Activated naive CD4-positive, alpha-beta T cell treated with Interleukin-2 at 50 U/mL for 16 hours (primary cell): ENCODE data around the gene NSMCE4A.
"Not testable (repeated sequence)": the region's sequence is repeated elsewhere in the genome, so short reads cannot be mapped to it uniquely, and the experiment has no call there.

Source experiments
- DNase-seq: peaks from one replicate; pipeline ENCODE4 v3.0.0-alpha.2; 2020

NSMCE4A gene

GRCh38 chr10:121930268-121931085, 44.5 kb downstream of the NSMCE4A start:
- not testable (repeated sequence) for DNase-seq

- not testable (repeated sequence) for DNase-seq
Measured at GRCh38 chr10:121929585-121930267, 45.3 kb downstream of the NSMCE4A start.

GRCh38 chr10:121928528-121928884, 46.5 kb downstream of the NSMCE4A start:
- DNase-seq, result no peak

GRCh38 chr10:121927841-121928527, 47.0 kb downstream of the NSMCE4A start, which contains the start of gene ATE1:
TSS of gene ATE1 (minus strand) at chr10:121928031. CDS start at chr10:121927949, 82 bp downstream.
- DNase-seq, result peak; percentile 83

- peak; percentile 37 for DNase-seq
Measured at GRCh38 chr10:121927318-121927840, 47.6 kb downstream of the NSMCE4A start.

- no peak for DNase-seq
Measured at GRCh38 chr10:121926671-121927317, 48.2 kb downstream of the NSMCE4A start.

- no peak for DNase-seq
Measured at GRCh38 chr10:121926157-121926556, 48.9 kb downstream of the NSMCE4A start.

GRCh38 chr10:121921238-121921931, 53.6 kb downstream of the NSMCE4A start:
- DNase-seq, result no peak

GRCh38 chr10:121919666-121920065, 55.4 kb downstream of the NSMCE4A start:
- no peak for DNase-seq

GRCh38 chr10:121918800-121919199, 56.2 kb downstream of the NSMCE4A start:
- not testable (repeated sequence) for DNase-seq

- DNase-seq, result no peak
Measured at GRCh38 chr10:121914661-121915060, 60.4 kb downstream of the NSMCE4A start.

GRCh38 chr10:121911421-121911697, 63.7 kb downstream of the NSMCE4A start:
- no peak for DNase-seq

GRCh38 chr10:121910673-121911420, 64.2 kb downstream of the NSMCE4A start:
- DNase-seq, result no peak
